ENCODE data around the gene RFLNA. TPM values are rescaled to one million over a fixed set of nuclear protein-coding genes. Genes with fewer than 3 reads are reported as not detected.
"Not testable (repeated sequence)": the region's sequence is repeated elsewhere in the genome, so short reads cannot be mapped to it uniquely, and the experiment has no call there.

Gene RFLNA
- total RNA-seq, 1 donor from 2014 or later: 0.10 TPM

- DNase-seq (no peak), ATAC-seq (no peak)
- intact Hi-C loops (cut with micrococcal nuclease): loop anchor here (5.0 to 10.0 kb wide), 2 partner anchors 262 to 460 kb away; no protein-coding TSS in a partner anchor
These were observed 19.9 kb downstream of the RFLNA start for GRCh38 chr12:124314766-124315165.

- DNase-seq (no peak), ATAC-seq (no peak)
- intact Hi-C loops (cut with micrococcal nuclease): loop anchor here (5.0 to 10.0 kb wide), 2 partner anchors 263 to 459 kb away; no protein-coding TSS in a partner anchor
These were observed 20.6 kb downstream of the RFLNA start for GRCh38 chr12:124315372-124316044.

GRCh38 chr12:124316257-124316900 lies 21.5 kb downstream of the RFLNA start:
- no peak for ATAC-seq
- DNase-seq: no peak
- intact Hi-C loops (cut with micrococcal nuclease): loop anchor here (5.0 to 10.0 kb wide), 2 partner anchors 264 to 458 kb away; no protein-coding TSS in a partner anchor

- intact Hi-C loops (cut with micrococcal nuclease): loop anchor here (5.0 to 10.0 kb wide), 2 partner anchors 265 to 457 kb away; no protein-coding TSS in a partner anchor
- ATAC-seq (no peak), DNase-seq (no peak)
These were observed 22.5 kb downstream of the RFLNA start for GRCh38 chr12:124317400-124317799.

GRCh38 chr12:124318278-124319020 lies 23.6 kb downstream of the RFLNA start:
- ATAC-seq (no peak), DNase-seq (no peak)
- intact Hi-C loops (cut with micrococcal nuclease): loop anchor here (5.0 to 10.0 kb wide), 2 partner anchors 266 to 456 kb away; no protein-coding TSS in a partner anchor

GRCh38 chr12:124319368-124320050 lies 24.6 kb downstream of the RFLNA start:
- intact Hi-C loops (cut with micrococcal nuclease): loop anchor here (5.0 to 10.0 kb wide), 3 partner anchors 267 to 455 kb away; no protein-coding TSS in a partner anchor
- DNase-seq (no peak), ATAC-seq (no peak)

GRCh38 chr12:124321040-124321481 lies 26.2 kb downstream of the RFLNA start:
- ATAC-seq (peak; percentile 78), DNase-seq (peak; percentile 82)
- intact Hi-C loops (cut with micrococcal nuclease): loop anchor here (5.0 kb wide), 1 partner anchor 284 kb away; no protein-coding TSS in a partner anchor

- intact Hi-C loops (cut with micrococcal nuclease): loop anchor here (5.0 kb wide), 1 partner anchor 284 kb away; no protein-coding TSS in a partner anchor
- ATAC-seq: peak; percentile 28
- DNase-seq: no peak
These were observed 26.8 kb downstream of the RFLNA start for GRCh38 chr12:124321556-124322270.

GRCh38 chr12:124322271-124322998 lies 27.5 kb downstream of the RFLNA start:
- ATAC-seq (peak; percentile 1), DNase-seq (no peak)
- intact Hi-C loops (cut with micrococcal nuclease): loop anchor here (5.0 kb wide), 1 partner anchor 285 kb away; no protein-coding TSS in a partner anchor

GRCh38 chr12:124322999-124323328 lies 28.1 kb downstream of the RFLNA start:
- not testable (repeated sequence) for DNase-seq, ATAC-seq
- intact Hi-C loops (cut with micrococcal nuclease): loop anchor here (5.0 kb wide), 1 partner anchor 286 kb away; no protein-coding TSS in a partner anchor

- intact Hi-C loops (cut with micrococcal nuclease): loop anchor here (5.0 kb wide), 1 partner anchor 287 kb away; no protein-coding TSS in a partner anchor
- ATAC-seq: no peak
- DNase-seq: no peak
These were observed 29.1 kb downstream of the RFLNA start for GRCh38 chr12:124323771-124324530.

- intact Hi-C loops (cut with micrococcal nuclease): loop anchor here (5.0 kb wide), 1 partner anchor 288 kb away; no protein-coding TSS in a partner anchor
- no peak for DNase-seq
- ATAC-seq: no peak
These were observed 30.2 kb downstream of the RFLNA start for GRCh38 chr12:124324803-124325705.

GRCh38 chr12:124326104-124326503 lies 31.2 kb downstream of the RFLNA start:
- DNase-seq (no peak), ATAC-seq (no peak)
- intact Hi-C loops (cut with micrococcal nuclease): no loop called here

- peak; percentile 26 for ATAC-seq
- intact Hi-C loops (cut with micrococcal nuclease): no loop called here
- peak; percentile 58 for DNase-seq
These were observed 32.0 kb downstream of the RFLNA start for GRCh38 chr12:124326871-124327270.

GRCh38 chr12:124327362-124328043 lies 32.6 kb downstream of the RFLNA start:
- intact Hi-C loops (cut with micrococcal nuclease): no loop called here
- peak; percentile 77 for ATAC-seq

More at GRCh38 chr12:124327362-124328043, 32.6 kb downstream of the RFLNA start:
- peak; percentile 70 for DNase-seq
